Right ventricle myocardium inferior (tissue), 1 donor: ENCODE results near the gene TP53I11. TPM values are rescaled to one million over a fixed set of nuclear protein-coding genes. Genes with fewer than 3 reads are reported as not detected.

ENCODE experiments used
- ATAC-seq: fragments of 200-7000 bp; cut with Tn5 transposase; one replicate; pipeline ENCODE4 v1.9.1; 2020; ENCODE audit warnings: mild to moderate bottlenecking, moderate library complexity
- DNase-seq: peaks from one replicate; pipeline ENCODE4 v3.0.0; 2021; ENCODE audit errors: missing footprints
- intact Hi-C: fragments of 100-400 bp; cut with DNase I; formaldehyde crosslinking; loops from one replicate; pipeline ENCODE4 v1.11.0; 2022
- long read RNA-seq: library from polyadenylated mRNA; unstranded; transcript quantifications from one replicate; pipeline ENCODE4 v2.0.0, GENCODE V29; 2021
- total RNA-seq: library from RNA; stranded (reverse); fragmentation: NEBNext Ultra II Directional; extraction: Animal tissue kit (Norgen Biotek cat#: 25700); gene quantifications from one replicate; pipeline ENCODE4 v1.2.1, GENCODE V29; 2021
- donor health status: DM: no; HTN: yes; CAD: no; lungs with severe emphysema.

TP53I11 gene
- 59.1 TPM for total RNA-seq
- long read RNA-seq, transcript TP53I11-208 (7 exons, 2,647 nt) = major isoform, 9 of 37 reads
- long read RNA-seq, partial matches to known transcripts = 1 of 37 reads
- long read RNA-seq, other reads (novel, unspliced or antisense) = 27 of 37 reads

GRCh38 chr11:44950625-44951476 is at the start of gene TP53I11:
Gene TP53I11, minus strand, starts transcription at chr11:44950883. Its CDS starts 12,548 bp downstream, at chr11:44938335.
- peak; percentile 83 for ATAC-seq
- DNase-seq = peak; percentile 93
- intact Hi-C loops = loop anchor here (5.0 kb wide), 2 partner anchors 41 to 136 kb away; no protein-coding TSS in a partner anchor

- no peak for ATAC-seq
- no peak for DNase-seq
- intact Hi-C loops = no loop called here
Measured at GRCh38 chr11:44999068-44999467, 48.4 kb upstream of the TP53I11 start.

- ATAC-seq (no peak), DNase-seq (no peak)
- intact Hi-C loops = no loop called here
Measured at GRCh38 chr11:44998051-44998450, 47.4 kb upstream of the TP53I11 start.

GRCh38 chr11:44997566-44997965 is 46.9 kb upstream of the TP53I11 start:
- DNase-seq (no peak), ATAC-seq (no peak)
- intact Hi-C loops = no loop called here

- intact Hi-C loops = loop anchor here (5.0 kb wide), 1 partner anchor 42 kb away; the partner anchor contains the start of gene TP53I11
- ATAC-seq (no peak), DNase-seq (no peak)
Measured at GRCh38 chr11:44994753-44995152, 44.1 kb upstream of the TP53I11 start.

GRCh38 chr11:44993971-44994704 is 43.5 kb upstream of the TP53I11 start:
- no peak for ATAC-seq
- DNase-seq = no peak
- intact Hi-C loops = loop anchor here (5.0 kb wide), 1 partner anchor 42 kb away; the partner anchor contains the start of gene TP53I11

DNA sequence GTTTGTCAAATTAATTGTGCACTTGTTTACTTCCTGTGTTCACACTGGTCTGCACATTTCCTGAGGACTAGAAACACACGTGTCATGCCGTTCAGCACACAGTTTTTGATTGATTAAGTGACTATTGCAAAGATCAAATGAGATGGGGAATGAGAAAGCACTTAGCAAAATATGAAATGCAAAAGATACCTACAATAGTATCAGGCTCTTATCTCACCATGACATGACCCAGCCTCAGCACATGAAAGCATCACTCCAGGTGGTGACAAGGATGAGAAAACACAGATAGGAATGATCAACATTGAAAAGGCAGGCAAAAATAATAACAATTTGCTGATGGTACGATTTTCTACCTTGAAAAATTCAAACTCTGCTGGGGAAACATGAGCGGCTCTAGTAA is 42.1 kb upstream of the TP53I11 start:
- ATAC-seq = no peak
- no peak for DNase-seq
- intact Hi-C loops = loop anchor here (5.0 kb wide), 1 partner anchor 40 kb away; the partner anchor contains the start of gene TP53I11

DNA sequence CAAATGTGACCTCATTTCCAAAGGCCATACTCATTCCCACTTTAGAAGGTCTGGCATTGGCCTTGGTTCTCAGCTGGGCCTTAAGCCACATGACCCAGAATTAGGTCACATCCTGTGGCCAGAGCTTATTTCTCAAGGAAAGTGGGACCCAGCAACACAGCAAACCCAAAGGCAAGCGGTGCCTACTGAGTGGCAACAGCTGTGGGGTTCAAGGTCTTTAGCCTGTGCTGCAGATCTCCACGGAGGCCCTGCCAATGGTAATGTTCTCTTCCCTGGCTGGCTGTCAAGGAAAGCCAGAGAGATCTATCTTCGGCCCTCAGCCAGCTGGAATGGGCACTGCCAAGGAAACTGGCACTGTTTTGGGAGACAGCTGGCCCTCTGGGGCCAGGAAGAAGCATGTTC is 41.5 kb upstream of the TP53I11 start:
- ATAC-seq (no peak), DNase-seq (no peak)
- intact Hi-C loops = loop anchor here (5.0 kb wide), 1 partner anchor 40 kb away; the partner anchor contains the start of gene TP53I11

GRCh38 chr11:44990665-44991064 is 40.0 kb upstream of the TP53I11 start:
- peak; percentile 2 for ATAC-seq
- no peak for DNase-seq

GRCh38 chr11:44989831-44990566 is 39.3 kb upstream of the TP53I11 start:
- ATAC-seq (peak; percentile 94), DNase-seq (peak; percentile 91)
- intact Hi-C loops = loop anchor here (5.0 kb wide), 1 partner anchor 38 kb away; the partner anchor contains the start of gene TP53I11

More at GRCh38 chr11:44990665-44991064, 40.0 kb upstream of the TP53I11 start:
- intact Hi-C loops = loop anchor here (5.0 kb wide), 1 partner anchor 38 kb away; the partner anchor contains the start of gene TP53I11

- ATAC-seq (no peak), DNase-seq (no peak)
- intact Hi-C loops = no loop called here
Measured at GRCh38 chr11:44988981-44989635, 38.4 kb upstream of the TP53I11 start.

GRCh38 chr11:44988111-44988510 is 37.4 kb upstream of the TP53I11 start:
- ATAC-seq (no peak), DNase-seq (no peak)
- intact Hi-C loops = no loop called here

- no peak for DNase-seq
- intact Hi-C loops = no loop called here
- no peak for ATAC-seq
Measured at GRCh38 chr11:44987506-44987905, 36.8 kb upstream of the TP53I11 start.

- ATAC-seq (no peak), DNase-seq (no peak)
- intact Hi-C loops = no loop called here
Measured at GRCh38 chr11:44986315-44986714, 35.6 kb upstream of the TP53I11 start.

DNA sequence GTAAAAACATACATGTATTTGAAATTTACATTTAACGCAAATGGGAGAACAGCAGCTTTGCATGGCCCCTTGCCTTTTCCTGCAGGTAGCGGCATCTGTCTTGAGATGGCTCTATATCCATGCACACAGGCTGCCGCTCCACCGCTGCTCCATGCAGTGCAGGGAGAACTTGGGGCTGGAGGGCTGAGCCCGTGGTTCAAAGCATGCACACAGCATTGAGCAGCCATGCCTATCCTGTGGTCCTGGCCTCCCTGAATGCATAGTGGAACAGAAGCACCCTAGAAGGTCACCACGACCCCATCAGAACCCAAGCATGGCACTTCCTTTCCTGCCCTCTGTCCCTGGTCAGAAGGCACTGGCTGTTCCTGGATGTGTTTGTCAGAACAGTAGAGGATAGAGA is 35.0 kb upstream of the TP53I11 start:
- no peak for DNase-seq
- no peak for ATAC-seq
- intact Hi-C loops = no loop called here

DNA sequence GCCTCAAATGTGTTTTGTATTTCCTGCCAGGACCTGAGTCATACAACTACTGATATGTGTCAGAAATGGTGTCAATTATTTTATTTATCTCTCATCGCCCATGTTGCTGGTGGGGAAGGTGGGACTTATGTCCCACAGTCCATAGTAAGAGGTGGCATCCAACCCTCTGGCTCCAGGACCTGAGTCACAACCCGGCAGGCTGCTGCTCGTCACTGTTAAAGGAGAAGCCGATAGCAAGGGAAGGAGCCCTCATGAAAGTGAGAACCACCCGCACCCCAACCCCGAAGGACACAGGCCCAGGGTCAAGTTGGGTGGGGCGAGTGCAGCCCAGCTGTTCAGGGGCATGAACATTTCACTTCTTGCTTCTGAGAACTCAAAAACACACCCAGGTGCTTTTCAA is 33.1 kb upstream of the TP53I11 start:
- intact Hi-C loops = no loop called here
- ATAC-seq = no peak
- no peak for DNase-seq

GRCh38 chr11:44982496-44983062 is 31.9 kb upstream of the TP53I11 start:
- no peak for ATAC-seq
- intact Hi-C loops = no loop called here
- no peak for DNase-seq
